Right cardiac atrium (tissue), 5 donors: Measurements from ENCODE around the gene ZNF628. TPM values are rescaled to one million over a fixed set of nuclear protein-coding genes. Genes with fewer than 3 reads are reported as not detected.
"Not testable (repeated sequence)": the region's sequence is repeated elsewhere in the genome, so short reads cannot be mapped to it uniquely, and the experiment has no call there.

Source experiments
- ATAC-seq, 2 donors: fragments of 200-7000 bp; cut with Tn5 transposase; one replicate each; pipeline versions ENCODE4 v1.8.0 to v1.9.1; 2020; ENCODE audit warnings: moderate library complexity in 2 of 2, mild to moderate bottlenecking in 1 of 2
- DNase-seq, 3 donors: peaks; one replicate each; pipeline ENCODE4 v3.0.0-alpha.2; 2020
- H3K27ac ChIP-seq: one replicate; pipeline ENCODE4 v1.5.1; 2013; ENCODE audit warnings: mild to moderate bottlenecking, low read length, control low read depth, moderate library complexity
- H3K27me3 ChIP-seq: one replicate; pipeline ENCODE4 v1.6.1; 2013; ENCODE audit not compliant: control insufficient read depth, insufficient read depth
- H3K4me1 ChIP-seq: one replicate; pipeline ENCODE4 v1.6.1; 2013; ENCODE audit warnings: low read length; ENCODE audit not compliant: control insufficient read depth, insufficient read depth
- H3K4me3 ChIP-seq: one replicate; pipeline ENCODE4 v1.5.1; 2013; ENCODE audit warnings: low read length, control low read depth
- H3K9me3 ChIP-seq: one replicate; pipeline ENCODE4 v1.6.1; 2013; ENCODE audit warnings: low read length; ENCODE audit not compliant: control insufficient read depth
- WGBS: extraction: QIAGEN DNeasy Blood & Tissue Kit; methylation state at CpG from one replicate; pipeline ENCODE4 v1.1.7; 2013; 5-methylcytosine and 5-hydroxymethylcytosine counted together
- intact Hi-C, 4 donors: fragments of 100-400 bp; cut with DNase I; formaldehyde crosslinking; loops; one replicate each; pipeline versions ENCODE4 v1.11.0 to v1.14.0; 2022 to 2023
- polyA plus RNA-seq: library from polyadenylated mRNA; stranded (reverse); fragments of 200-250 nt; gene quantifications from one replicate; pipeline ENCODE4 v1.2.3, GENCODE V29; 2013
- total RNA-seq, 4 donors: library from RNA; stranded (reverse); fragmentation: NEBNext Ultra II Directional; extraction: Animal tissue kit (Norgen Biotek cat#: 25700); gene quantifications; one replicate each; pipeline ENCODE4 v1.2.1, GENCODE V29; 2021
- donor health status: healthy with polysubstance abuse.
- donor health status: DM: no; HTN: yes; CAD: no.
- donor health status: DM: no; HTN: no; CAD: no.
- donor health status: DM: no; HTN: yes; CAD: no; lungs with severe emphysema.
- donor health status: DM: yes; HTN: yes; CAD: no.

Gene ZNF628
- total and polyA plus RNA-seq, 5 donors, result 5.6 to 8.1 (median 6.7) TPM

DNA sequence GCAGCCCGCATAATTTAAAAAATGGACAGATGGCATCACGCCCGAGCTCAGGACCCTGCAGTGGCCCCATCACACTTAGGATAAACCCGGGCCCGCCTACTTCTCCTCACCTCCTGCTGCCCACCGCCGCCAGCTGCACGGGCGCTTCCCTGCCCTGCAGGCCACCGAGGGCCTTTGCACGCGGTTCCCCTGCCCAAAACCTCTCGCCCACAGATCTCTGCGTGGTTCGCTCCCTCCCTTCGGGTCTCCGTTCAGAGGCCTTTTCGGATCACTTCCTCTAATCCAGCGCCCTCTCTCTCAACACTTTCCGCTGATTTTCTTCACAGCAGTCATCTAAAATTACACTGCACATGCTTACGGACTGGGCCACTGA, 35.1 kb upstream of the ZNF628 start:
- Histone ChIP-seq H3K4me1 (no peaks in the 10 kb centered on the region), H3K4me3 (no peak overlapping the region), H3K27me3 (no peaks in the 10 kb centered on the region), H3K9me3 (no peaks in the 10 kb centered on the region), H3K27ac (no peak overlapping the region)
- no peak for DNase-seq
- no peak for ATAC-seq
- intact Hi-C loops, result no loop called here
- WGBS, result 4% methylated on average over 21 of the region's 21 CpGs

DNA sequence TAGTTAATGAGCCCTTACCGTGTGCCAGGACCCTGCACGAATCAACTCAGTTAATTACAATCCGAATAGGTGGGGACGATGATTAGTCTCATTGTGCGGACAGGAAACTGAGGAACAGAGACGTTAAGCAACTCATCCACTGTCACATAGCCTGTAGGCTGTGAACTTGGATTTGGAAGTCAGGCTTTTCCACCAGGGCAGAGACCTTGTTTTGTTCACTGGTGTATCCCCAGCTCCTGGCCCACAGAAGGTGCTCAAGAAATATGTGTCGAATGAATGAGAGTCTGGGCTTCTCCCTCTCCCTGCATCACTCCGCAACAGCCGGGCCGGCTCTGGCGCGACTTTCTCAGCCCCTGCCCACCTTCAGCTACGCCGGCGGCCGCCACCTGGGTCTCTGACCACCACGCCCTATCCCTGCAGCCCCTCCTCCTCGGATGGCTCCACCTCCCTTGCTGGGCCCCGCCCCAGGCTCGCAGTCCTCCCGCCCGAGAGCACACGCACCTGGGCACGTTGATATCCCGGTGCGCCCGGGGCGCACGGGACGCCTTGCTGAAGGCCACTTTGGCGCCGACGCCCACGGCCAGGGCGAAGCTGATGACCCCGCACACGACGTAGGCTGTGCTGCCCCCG, 34.6 kb upstream of the ZNF628 start:
- Histone ChIP-seq H3K27me3 (no peaks in the 10 kb centered on the region), H3K9me3 (no peaks in the 10 kb centered on the region), H3K4me3 (no peak overlapping the region), H3K27ac (no peak overlapping the region), H3K4me1 (no peaks in the 10 kb centered on the region)
- WGBS, result 3% methylated on average over 39 of the region's 39 CpGs
- intact Hi-C loops, result no loop called here
- ATAC-seq (no peak), DNase-seq (peak in 1 of 3 donors; percentile 53)

- no peak overlapping the region for H3K27ac ChIP-seq
- ATAC-seq (no peak), DNase-seq (no peak)
- H3K4me3 ChIP-seq, result no peak overlapping the region
- intact Hi-C loops, result no loop called here
- WGBS, result 1% methylated on average over 72 of the region's 72 CpGs
- no peaks in the 10 kb centered on the region for H3K27me3 ChIP-seq
- H3K9me3 ChIP-seq, result no peaks in the 10 kb centered on the region
- no peaks in the 10 kb centered on the region for H3K4me1 ChIP-seq
Measured at GRCh38 chr19:55442372-55442961, 34.0 kb upstream of the ZNF628 start.

GRCh38 chr19:55443045-55443823, 33.2 kb upstream of the ZNF628 start, which contains the start of gene SHISA7:
Gene SHISA7, minus strand, starts transcription at chr19:55443300. Its CDS starts 437 bp downstream, at chr19:55442863.
- no peak for DNase-seq
- no peak for ATAC-seq
- Histone ChIP-seq H3K27ac (no peak within 1 kb of the TSS), H3K4me1 (no peaks in the 10 kb centered on the region), H3K27me3 (no peaks in the 10 kb centered on the region), H3K9me3 (no peaks in the 10 kb centered on the region), H3K4me3 (no peak within 1 kb of the TSS)
- 2% methylated on average over 43 of the region's 43 CpGs for WGBS
- intact Hi-C loops, result no loop called here

DNA sequence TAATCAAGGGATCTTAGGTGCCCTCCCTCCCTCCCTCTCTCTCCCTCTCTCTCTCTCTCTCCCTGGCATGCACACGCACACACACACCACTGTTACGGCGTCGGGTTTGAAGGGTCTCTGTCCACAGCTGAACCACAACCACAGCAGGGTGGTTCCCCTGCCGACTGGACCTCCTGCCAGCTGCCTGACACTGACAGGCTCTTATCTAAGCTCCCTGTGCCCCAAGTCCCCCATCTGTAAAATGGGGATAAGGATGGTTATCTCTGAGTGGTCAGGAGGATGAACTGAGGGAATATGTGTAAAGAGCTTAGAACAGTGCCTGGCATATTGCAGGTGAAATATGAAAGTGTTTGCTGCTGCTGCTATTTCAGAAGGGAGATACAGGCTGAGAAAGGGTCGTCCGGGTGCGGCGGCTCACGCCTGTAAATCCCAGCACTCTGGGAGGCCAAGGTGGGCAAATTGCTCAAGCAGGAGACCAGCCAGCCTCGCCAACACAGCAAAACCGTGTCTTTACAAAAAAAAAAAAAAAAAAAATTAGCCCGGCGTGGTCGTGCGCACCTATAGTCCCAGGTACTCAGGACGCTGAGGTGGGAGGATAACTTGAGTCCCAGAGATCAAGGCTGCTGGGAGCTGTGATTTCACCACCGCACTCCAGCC, 32.5 kb upstream of the ZNF628 start:
- Histone ChIP-seq H3K27ac (no peak overlapping the region), H3K4me1 (no peaks in the 10 kb centered on the region), H3K9me3 (no peaks in the 10 kb centered on the region), H3K4me3 (no peak overlapping the region), H3K27me3 (no peaks in the 10 kb centered on the region)
- WGBS, result 32% methylated on average over 18 of the region's 18 CpGs
- intact Hi-C loops, result no loop called here
- ATAC-seq (no peak), DNase-seq (no peak)

DNA sequence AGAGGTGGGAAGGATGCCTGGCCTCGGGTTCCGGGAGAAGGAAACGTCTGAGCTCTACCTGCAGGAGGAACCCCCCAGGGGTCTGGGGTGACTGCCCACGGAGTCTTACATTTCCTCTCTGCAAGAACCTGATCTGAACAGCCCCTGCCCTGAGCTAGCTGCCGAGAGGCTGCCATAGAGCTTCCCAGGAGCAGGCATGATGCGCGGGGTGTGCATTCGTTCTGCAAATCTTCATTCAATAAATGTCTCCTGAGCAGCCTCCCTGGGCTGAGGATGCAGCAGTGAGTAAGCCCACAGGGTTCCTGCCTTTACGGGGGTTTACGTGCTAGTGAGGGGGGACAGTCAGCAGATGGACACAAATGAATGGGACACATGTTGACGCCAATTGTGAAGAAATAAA, 31.8 kb upstream of the ZNF628 start:
- WGBS, result 40% methylated on average over 11 of the region's 11 CpGs

DNA sequence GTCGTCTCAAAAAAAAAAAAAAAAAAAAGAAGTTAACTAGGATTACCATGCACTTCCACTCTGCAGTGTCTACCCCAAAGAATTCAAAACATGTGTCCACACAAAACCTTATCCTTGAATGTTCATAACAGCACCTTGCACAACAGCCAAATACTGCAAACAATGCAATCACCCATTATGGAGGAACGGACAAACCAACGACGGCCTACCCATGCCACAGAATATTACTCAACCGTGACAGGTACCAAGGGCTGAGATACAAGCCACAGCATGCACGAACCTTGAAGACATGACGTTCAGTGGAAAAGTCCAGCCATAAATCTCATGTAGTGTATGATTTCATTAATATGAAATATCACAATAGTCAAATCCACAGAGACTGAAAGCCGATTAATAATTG, 30.4 kb upstream of the ZNF628 start:
- Histone ChIP-seq H3K4me3 (no peak overlapping the region), H3K4me1 (no peaks in the 10 kb centered on the region), H3K27me3 (no peaks in the 10 kb centered on the region), H3K9me3 (no peaks in the 10 kb centered on the region), H3K27ac (no peak overlapping the region)
- intact Hi-C loops, result no loop called here
- 77% methylated on average over 8 of the region's 8 CpGs for WGBS
- ATAC-seq (no peak), DNase-seq (no peak)

More for the DNA sequence above, 31.8 kb upstream of the ZNF628 start:
- Histone ChIP-seq H3K4me3 (no peak overlapping the region), H3K27me3 (no peaks in the 10 kb centered on the region), H3K9me3 (no peaks in the 10 kb centered on the region), H3K27ac (no peak overlapping the region), H3K4me1 (no peaks in the 10 kb centered on the region)
- ATAC-seq (no peak), DNase-seq (no peak)
- intact Hi-C loops, result no loop called here

DNA sequence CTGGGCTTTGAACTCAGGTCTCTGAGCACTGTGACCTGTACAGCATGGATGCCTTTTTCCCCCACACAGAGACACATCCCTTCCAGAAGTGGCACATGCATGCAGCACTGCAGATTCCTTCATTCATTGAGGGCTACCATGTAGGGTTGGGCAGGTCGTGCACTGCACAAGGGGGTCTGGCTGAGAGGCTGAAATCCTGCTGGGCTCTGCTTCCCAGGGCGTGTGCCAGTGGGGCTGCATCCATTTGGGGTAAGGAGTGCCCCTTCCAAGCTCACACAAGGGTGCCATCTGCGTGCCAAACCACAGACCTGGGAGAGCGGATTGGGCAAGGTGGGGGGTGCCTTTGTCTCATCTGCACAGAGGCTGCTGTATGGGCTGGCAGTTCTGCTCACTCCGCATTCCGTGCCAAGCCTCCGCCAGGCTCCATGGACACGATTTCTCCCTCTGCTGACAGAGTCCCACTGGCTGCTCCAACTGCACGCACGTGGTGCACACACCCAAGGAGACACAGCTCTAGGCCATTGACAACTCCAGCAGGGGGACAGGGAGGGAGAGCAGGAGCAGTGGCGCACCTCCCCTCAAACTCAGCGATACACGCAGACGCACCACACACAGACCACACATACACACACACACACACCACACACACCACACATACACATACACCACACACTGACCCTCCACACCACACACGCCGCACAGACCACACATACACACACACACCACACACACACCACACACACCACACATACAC, 28.8 kb upstream of the ZNF628 start:
- Histone ChIP-seq H3K9me3 (no peaks in the 10 kb centered on the region), H3K27me3 (no peaks in the 10 kb centered on the region), H3K4me1 (no peaks in the 10 kb centered on the region), H3K4me3 (no peak overlapping the region), H3K27ac (no peak overlapping the region)
- intact Hi-C loops, result no loop called here
- WGBS, result 30% methylated on average over 16 of the region's 16 CpGs
- DNase-seq, result peak in 2 of 3 donors; percentile 49 to 51
- peak; percentile 23 to 28 for ATAC-seq

DNA sequence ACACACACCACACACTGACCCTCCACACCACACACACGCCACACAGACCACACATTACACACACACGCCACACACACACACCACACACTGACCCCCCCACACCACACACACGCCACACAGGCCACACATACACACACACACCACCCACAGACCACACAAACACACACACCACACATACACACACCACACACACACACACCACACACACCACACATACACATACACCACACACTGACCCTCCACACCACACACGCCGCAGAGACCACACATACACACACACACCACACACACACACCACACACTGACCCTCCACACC, 28.3 kb upstream of the ZNF628 start:
- intact Hi-C loops, DNase-seq, H3K27ac ChIP-seq, H3K4me3 ChIP-seq, H3K9me3 ChIP-seq, H3K4me1 ChIP-seq, H3K27me3 ChIP-seq, ATAC-seq: not testable (repeated sequence)
- WGBS, result 89% methylated on average over 5 of the region's 5 CpGs

DNA sequence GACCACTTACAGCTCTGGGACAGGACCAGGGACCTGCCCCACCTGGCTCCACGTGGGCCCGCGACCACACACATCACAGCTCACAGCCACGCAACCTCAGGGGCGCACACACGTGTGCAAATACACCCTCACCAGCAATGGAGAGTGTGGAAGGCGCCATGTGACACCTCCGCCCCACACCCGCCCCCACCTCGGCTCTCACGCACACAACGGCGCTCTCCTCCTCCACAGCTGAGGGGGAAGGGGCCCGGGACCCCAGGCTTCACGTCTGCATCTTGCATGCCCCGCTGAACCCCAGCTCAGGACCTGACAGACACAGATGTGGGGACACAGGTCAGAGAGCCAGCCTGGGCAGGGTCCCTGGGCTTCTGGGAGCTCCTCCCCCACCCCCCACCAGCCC, 26.9 kb upstream of the ZNF628 start:
- peak in 1 of 3 donors; percentile 33 for DNase-seq
- Histone ChIP-seq H3K4me1 (no peaks in the 10 kb centered on the region), H3K27ac (no peak overlapping the region), H3K9me3 (no peaks in the 10 kb centered on the region), H3K4me3 (no peak overlapping the region), H3K27me3 (no peaks in the 10 kb centered on the region)
- intact Hi-C loops, result no loop called here
- 34% methylated on average over 16 of the region's 16 CpGs for WGBS
- no peak for ATAC-seq
